K562 (cell line): ENCODE measurements around the gene ZDHHC14. TPM values are rescaled to one million over a fixed set of nuclear protein-coding genes. Genes with fewer than 3 reads are reported as not detected.

Experiments used
- ATAC-seq: fragments of 200-7000 bp; cut with Tn5 transposase; 3 replicates; pipeline ENCODE4 v1.9.1; 2020; ENCODE audit warnings: moderate library complexity
- BruUV-seq: library from RNA; stranded (reverse); fragments of 400-500 nt; replicated peaks from 2 replicates; lab custom pipeline; 2021; lab: Mats Ljungman, UMichigan
- CTCF ChIA-PET: fragments of 300-600 bp; formaldehyde crosslinking; extraction: SDS; loops from one replicate; lab custom pipeline; 2021; ENCODE audit warnings: low intra/inter-chr PET ratio; lab: Yijun Ruan, JAX
- POLR2A ChIA-PET: fragments of 300-600, 350-650 bp; sonication (Branson Sonifier 250); formaldehyde crosslinking; extraction: SDS; loops from one replicate; lab custom pipeline; 2021; ENCODE audit warnings: antibody characterized with exemption, inconsistent platforms; lab: Yijun Ruan, JAX
- DNase-seq, 4 experiments: peaks; one replicate each; pipeline versions ENCODE4 v3.0.0 to v3.0.0-alpha.2; 2011 to 2018; ENCODE audit warnings: low spot score in 3 of 4, mixed read lengths in 3 of 4; ENCODE audit errors: extremely low read depth in 1 of 4
- FAIRE-seq: peaks from 2 replicates; lab custom pipeline; 2011; peaks lifted over from hg19 to GRCh38; lab: Jason Lieb, UNC
- H2AFZ ChIP-seq: 2 replicates; pipeline ENCODE4 v1.6.0; 2011; ENCODE audit warnings: low read depth, low read length, control low read depth, inconsistent platforms
- H3K27ac ChIP-seq: fragments of 200-600 bp; 3 replicates; pipeline ENCODE4 v1.8.0; 2011; ENCODE audit warnings: low read depth, mild to moderate bottlenecking, control low read depth, inconsistent platforms, low read length, moderate library complexity, mixed read lengths; ENCODE audit errors: extremely low read depth
- H3K27me3 ChIP-seq, 2 experiments: fragments of 300-600 bp in 1 of 2; 2 replicates in 1 of 2; 3 replicates in 1 of 2; pipeline versions ENCODE4 v1.6.0 to v1.8.0; 2011; ENCODE audit warnings: inconsistent platforms in 2 of 2, low read length in 2 of 2, mild to moderate bottlenecking in 1 of 2, mixed read lengths in 1 of 2, moderate library complexity in 1 of 2; ENCODE audit not compliant: control insufficient read depth in 2 of 2, insufficient read depth in 2 of 2
- H3K36me3 ChIP-seq: fragments of 300-600 bp; 3 replicates; pipeline ENCODE4 v1.8.0; 2011; ENCODE audit warnings: mild to moderate bottlenecking, low read length, inconsistent platforms; ENCODE audit not compliant: control insufficient read depth, insufficient read depth
- H3K4me1 ChIP-seq, 2 experiments: fragments of 200-600 bp in 1 of 2; replicated peaks in 1 of 2; 2 replicates in 1 of 2; 3 replicates in 1 of 2; pipeline versions ENCODE4 v1.5.1 to v1.8.0; 2011; ENCODE audit warnings: inconsistent platforms in 2 of 2, low read length in 2 of 2, mild to moderate bottlenecking in 1 of 2, mixed read lengths in 1 of 2, moderate library complexity in 1 of 2; ENCODE audit not compliant: control insufficient read depth in 2 of 2, insufficient read depth in 2 of 2
- H3K4me2 ChIP-seq: 2 replicates; pipeline ENCODE4 v1.6.1; 2011; ENCODE audit warnings: low read length, control low read depth, inconsistent platforms, mixed read lengths; ENCODE audit not compliant: insufficient read depth
- H3K4me3 ChIP-seq: fragments of 200-600 bp; sonication (generic), shearing (Covaris generic); 2 replicates; pipeline ENCODE4 v1.5.1; 2016; ENCODE audit warnings: control low read depth, inconsistent platforms
- H3K79me2 ChIP-seq: fragments of 200-600 bp; 3 replicates; pipeline ENCODE4 v1.8.0; 2011; ENCODE audit warnings: low read length, inconsistent platforms; ENCODE audit not compliant: control insufficient read depth, insufficient read depth
- H3K9ac ChIP-seq, 2 experiments: 2 replicates each; pipeline versions ENCODE4 v1.6.0 to v1.6.1; 2011; ENCODE audit warnings: low read depth in 2 of 2, low read length in 2 of 2, control low read depth in 1 of 2, inconsistent platforms in 1 of 2, mild to moderate bottlenecking in 1 of 2, mixed read lengths in 1 of 2; ENCODE audit not compliant: insufficient read depth in 1 of 2
- H3K9me1 ChIP-seq: one replicate; pipeline ENCODE4 v1.6.0; 2011; ENCODE audit warnings: inconsistent platforms, mild to moderate bottlenecking, low read length, moderate library complexity; ENCODE audit not compliant: control insufficient read depth, insufficient read depth
- H3K9me3 ChIP-seq: replicated peaks from 2 replicates; pipeline ENCODE4 v1.5.1; 2011; ENCODE audit warnings: low read depth, low read length, inconsistent platforms; ENCODE audit not compliant: control insufficient read depth, insufficient read depth
- H4K20me1 ChIP-seq: replicated peaks from 2 replicates; pipeline ENCODE4 v1.6.1; 2011; ENCODE audit warnings: low read length, inconsistent platforms, mixed read lengths; ENCODE audit not compliant: control insufficient read depth, insufficient read depth
- JUNB ChIP-seq: fragments of 450-650 bp; formaldehyde crosslinking; conservative IDR thresholded peaks from 2 replicates; pipeline ENCODE4 v1.4.0; 2020; ENCODE audit warnings: mild to moderate bottlenecking
- NCOA6 ChIP-seq: fragments of 450-650 bp; IDR thresholded peaks from 2 replicates; pipeline ENCODE4 v1.6.1; 2017; ENCODE audit warnings: mild to moderate bottlenecking
- POLR3G ChIP-seq: IDR thresholded peaks from 2 replicates; pipeline ENCODE4 v1.6.1; 2011; ENCODE audit not compliant: insufficient read length, insufficient replicate concordance; ENCODE audit errors: extremely low read depth
- RB1 ChIP-seq: fragments of 450-650 bp; IDR thresholded peaks from 2 replicates; pipeline ENCODE4 v1.6.1; 2017; ENCODE audit warnings: low read depth, mild to moderate bottlenecking
- ZBTB1 ChIP-seq: sonication (generic); formaldehyde crosslinking; IDR thresholded peaks from 2 replicates; pipeline ENCODE4 v1.8.1; 2023; ENCODE audit warnings: missing genetic modification reagents, low read depth, mild to moderate bottlenecking, borderline replicate concordance
- ZC3H11A ChIP-seq: IDR thresholded peaks from 2 replicates; pipeline ENCODE4 v1.6.1; 2012; ENCODE audit warnings: low read depth, low read length, improper control_type of control experiment
- ZFP1 ChIP-seq: fragments of 450-650 bp; formaldehyde crosslinking; IDR thresholded peaks from 2 replicates; pipeline ENCODE4 v1.4.0; 2020; ENCODE audit warnings: mild to moderate bottlenecking, mixed read lengths
- ZNF699 ChIP-seq: fragments of 250-450 bp; sonication (Bioruptor Pico); IDR thresholded peaks from 2 replicates; pipeline ENCODE4 v1.8.0; 2021; ENCODE audit warnings: mild to moderate bottlenecking, moderate library complexity; ENCODE audit not compliant: insufficient replicate concordance
- WGBS: fragments of 100-300 bp; shearing (Covaris generic); methylation state at CpG from one replicate; pipeline ENCODE4 v1.1.6; 2016; ENCODE audit warnings: low coverage, mixed read lengths; ENCODE audit not compliant: insufficient coverage; ENCODE audit errors: missing lambda C conversion rate; 5-methylcytosine and 5-hydroxymethylcytosine counted together
- in situ Hi-C: fragments of 300-500 bp; cut with MboI; formaldehyde crosslinking; loops from 4 replicates; pipeline ENCODE4 v1.15.0; 2018; ENCODE audit warnings: inconsistent platforms, mixed read lengths
- intact Hi-C: fragments of 100-400 bp; cut with micrococcal nuclease; formaldehyde crosslinking; loops from 2 replicates; pipeline ENCODE4 v1.14.2; 2022
- polyA plus RNA-seq, 8 experiments: library from polyadenylated mRNA; depleted of rRNA in 4 of 8; stranded (reverse) in 5 of 8; unstranded in 3 of 8; fragments of >200 nt; fragmentation: Nextera tagmentation in 2 of 8; fragmentation: Illumina TruSeq in 1 of 8; extraction: Ambion mirVana in 2 of 8; extraction: Trizol in 1 of 8; gene quantifications; 2 replicates each; pipeline versions ENCODE4 v1.2.1 to v1.2.3, GENCODE V29; 2011 to 2014; ENCODE audit warnings: inconsistent platforms in 1 of 8, missing spikeins in 1 of 8
- total RNA-seq, 7 experiments: library from RNA; depleted of rRNA in 6 of 7; stranded (reverse); fragments of >200 nt in 6 of 7; fragmentation: Illumina TruSeq in 2 of 7; extraction: Trizol in 2 of 7; gene quantifications; 2 replicates each; pipeline versions ENCODE4 v1.2.1 to v1.2.3, GENCODE V29; 2011 to 2021; ENCODE audit warnings: low replicate concordance in 1 of 7
- TF ChIP-seq, protein P1 (sequence below): sonication (generic); formaldehyde crosslinking; IDR thresholded peaks from 2 replicates; pipeline ENCODE4 v1.8.0; 2022; ENCODE audit warnings: missing genetic modification reagents, mild to moderate bottlenecking, borderline replicate concordance

The ZDHHC14 gene
- total and polyA plus RNA-seq, 9 of the 15 experiments (the other 6 are each of a cell fraction or from before 2014, with no cell fraction given): 0.92 to 23.1 (median 13.8) TPM

DNA sequence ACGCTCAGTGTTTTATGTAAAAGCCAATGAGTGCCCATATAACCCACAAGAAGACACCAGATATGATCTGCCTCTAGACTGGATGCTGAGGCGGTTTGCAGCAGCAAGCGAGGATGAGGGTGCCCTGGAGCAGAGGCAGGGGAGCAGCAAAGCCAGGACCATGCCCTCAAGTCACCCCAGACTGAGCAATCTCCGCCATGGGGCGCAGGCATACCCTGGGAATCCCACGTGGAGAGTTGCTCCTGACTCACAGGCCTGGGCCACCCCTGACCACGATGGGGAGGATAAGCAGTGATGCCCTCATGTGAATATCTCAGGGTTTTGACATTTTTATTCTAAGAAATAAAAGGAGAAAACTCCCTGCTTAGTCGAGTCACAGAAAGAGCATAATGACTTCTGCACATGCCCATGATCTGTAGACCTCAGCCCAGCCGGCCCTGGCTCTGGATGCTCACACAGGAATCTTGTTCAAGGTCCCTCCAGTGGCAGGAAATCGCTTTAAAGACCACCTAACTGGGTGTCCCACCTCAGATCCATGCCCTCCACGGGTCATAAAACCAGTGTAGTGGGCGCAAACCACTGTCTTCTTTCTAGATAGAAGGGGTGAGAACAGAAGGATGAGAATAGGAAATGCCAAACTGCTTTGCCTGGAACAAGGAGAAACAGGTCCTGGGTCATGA, 303.8 kb downstream of the ZDHHC14 start:
- no peak for ATAC-seq
- CTCF ChIA-PET: no interaction called here
- H3K36me3 ChIP-seq: no peaks in the 10 kb centered on the region

More for the DNA sequence above, 303.8 kb downstream of the ZDHHC14 start:
- in situ Hi-C loops: no loop called here
- peaks cover 6 to 7% of the 10 kb centered on the region in 2 experiments; a peak in 4 of 5 replicates for H3K4me1 ChIP-seq
- 35% methylated on average over 12 of the region's 12 CpGs for WGBS
- DNase-seq (no peak), FAIRE-seq (no peak)
- no peaks in the 10 kb centered on the region for H3K9me3 ChIP-seq
- POLR2A ChIA-PET: interaction anchor here (0.6 kb wide), 1 partner anchor 568 kb away, joined by 3 read pairs; no protein-coding TSS in a partner anchor
- intact Hi-C loops: no loop called here
- 0 out of 4 replicates have a peak overlapping the region, but pooled peaks of 1 of the 2 experiments have one; percentile 0 for H3K9ac ChIP-seq
- no peak overlapping the region for H3K4me2 ChIP-seq
- 0 out of 2 replicates have a peak, but pooled peaks cover 6% of the 10 kb centered on the region for H4K20me1 ChIP-seq
- no peaks in the 10 kb centered on the region for H3K9me1 ChIP-seq
- no peak overlapping the region for H3K4me3 ChIP-seq
- H3K79me2 ChIP-seq: no peaks in the 10 kb centered on the region
- BruUV-seq: no TSS peak
- peaks cover 11 to 25% of the 10 kb centered on the region in 2 experiments; a peak in 4 of 5 replicates for H3K27me3 ChIP-seq
- no peak overlapping the region for H2AFZ ChIP-seq
- no peak for TF ChIP-seq ZC3H11A
- TF ChIP-seq POLR3G: no peak
- no peak for TF ChIP-seq NCOA6
- no peak for TF ChIP-seq RB1
- TF ChIP-seq, protein P1, sequence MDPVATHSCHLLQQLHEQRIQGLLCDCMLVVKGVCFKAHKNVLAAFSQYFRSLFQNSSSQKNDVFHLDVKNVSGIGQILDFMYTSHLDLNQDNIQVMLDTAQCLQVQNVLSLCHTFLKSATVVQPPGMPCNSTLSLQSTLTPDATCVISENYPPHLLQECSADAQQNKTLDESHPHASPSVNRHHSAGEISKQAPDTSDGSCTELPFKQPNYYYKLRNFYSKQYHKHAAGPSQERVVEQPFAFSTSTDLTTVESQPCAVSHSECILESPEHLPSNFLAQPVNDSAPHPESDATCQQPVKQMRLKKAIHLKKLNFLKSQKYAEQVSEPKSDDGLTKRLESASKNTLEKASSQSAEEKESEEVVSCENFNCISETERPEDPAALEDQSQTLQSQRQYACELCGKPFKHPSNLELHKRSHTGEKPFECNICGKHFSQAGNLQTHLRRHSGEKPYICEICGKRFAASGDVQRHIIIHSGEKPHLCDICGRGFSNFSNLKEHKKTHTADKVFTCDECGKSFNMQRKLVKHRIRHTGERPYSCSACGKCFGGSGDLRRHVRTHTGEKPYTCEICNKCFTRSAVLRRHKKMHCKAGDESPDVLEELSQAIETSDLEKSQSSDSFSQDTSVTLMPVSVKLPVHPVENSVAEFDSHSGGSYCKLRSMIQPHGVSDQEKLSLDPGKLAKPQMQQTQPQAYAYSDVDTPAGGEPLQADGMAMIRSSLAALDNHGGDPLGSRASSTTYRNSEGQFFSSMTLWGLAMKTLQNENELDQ (CRISPR knock-in tag): no peak
- TF ChIP-seq JUNB (CRISPR knock-in tag): no peak
- TF ChIP-seq ZNF699 (CRISPR knock-in tag): no peak
- no peak for TF ChIP-seq ZFP1 (CRISPR knock-in tag)
- no peak for TF ChIP-seq ZBTB1 (CRISPR knock-in tag)
- H3K27ac ChIP-seq: no peak overlapping the region
